ENCODE measurements around the gene TTC6. TPM values are rescaled to one million over a fixed set of nuclear protein-coding genes. Genes with fewer than 3 reads are reported as not detected.

Gene TTC6
- total RNA-seq, 4 donors from 2014 or later, result 0.34 to 1.8 (median 0.73) TPM

DNA sequence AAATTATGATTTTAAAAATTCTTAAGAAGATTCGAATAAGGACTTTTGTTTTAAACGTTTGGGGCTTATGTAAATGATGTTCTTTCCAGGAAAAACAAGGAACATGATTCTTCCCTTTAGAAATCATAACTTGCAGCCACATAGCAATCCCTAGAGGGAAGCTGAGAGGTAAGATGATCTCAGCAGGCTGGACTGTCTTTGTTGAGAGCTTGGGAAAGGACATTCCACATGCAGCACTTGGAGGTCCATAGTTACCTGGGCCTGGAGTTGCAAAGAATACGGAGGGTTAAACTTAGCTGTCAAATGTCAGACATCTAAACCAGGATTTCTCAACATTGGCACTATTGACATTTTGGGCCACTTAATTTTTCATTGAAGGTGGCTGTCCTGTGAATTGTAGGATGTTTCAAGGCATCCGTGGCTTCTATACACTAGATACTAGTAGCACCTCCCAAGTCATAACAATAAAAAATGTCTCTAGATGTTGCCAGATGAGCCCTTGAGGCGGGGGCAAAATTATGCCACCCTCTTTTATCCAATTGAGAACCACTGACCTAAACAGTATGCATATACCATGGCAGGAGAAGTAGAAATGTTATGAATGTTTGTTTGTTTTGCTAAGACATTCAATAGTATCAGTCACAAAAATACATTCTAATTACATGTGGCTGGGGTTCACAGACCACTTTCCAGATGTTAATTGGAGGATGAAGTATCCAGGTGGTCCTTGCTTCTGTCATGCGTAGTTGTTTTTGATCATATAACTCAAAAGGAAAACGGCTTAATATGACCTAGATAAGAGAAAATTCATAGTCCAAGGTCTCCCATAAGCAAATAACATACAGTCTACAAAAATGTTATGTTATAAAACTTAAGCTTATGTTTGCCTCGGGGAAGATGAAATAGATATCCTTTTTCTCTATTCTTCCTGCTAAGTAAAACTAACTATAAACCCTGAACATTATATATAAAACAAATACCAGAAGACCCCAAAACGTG lies 30.5 kb downstream of the TTC6 start:
- 68 to 72% methylated on average over 9 of the region's 9 CpGs for WGBS, 2 donors
- intact Hi-C loops (cut with DNase I; ENCODE audit: low total_unique reads), result no loop called here
- no peak for TF ChIP-seq POLR2A (IDR thresholded peaks at IDR 0.05)
- TF ChIP-seq, protein P1, sequence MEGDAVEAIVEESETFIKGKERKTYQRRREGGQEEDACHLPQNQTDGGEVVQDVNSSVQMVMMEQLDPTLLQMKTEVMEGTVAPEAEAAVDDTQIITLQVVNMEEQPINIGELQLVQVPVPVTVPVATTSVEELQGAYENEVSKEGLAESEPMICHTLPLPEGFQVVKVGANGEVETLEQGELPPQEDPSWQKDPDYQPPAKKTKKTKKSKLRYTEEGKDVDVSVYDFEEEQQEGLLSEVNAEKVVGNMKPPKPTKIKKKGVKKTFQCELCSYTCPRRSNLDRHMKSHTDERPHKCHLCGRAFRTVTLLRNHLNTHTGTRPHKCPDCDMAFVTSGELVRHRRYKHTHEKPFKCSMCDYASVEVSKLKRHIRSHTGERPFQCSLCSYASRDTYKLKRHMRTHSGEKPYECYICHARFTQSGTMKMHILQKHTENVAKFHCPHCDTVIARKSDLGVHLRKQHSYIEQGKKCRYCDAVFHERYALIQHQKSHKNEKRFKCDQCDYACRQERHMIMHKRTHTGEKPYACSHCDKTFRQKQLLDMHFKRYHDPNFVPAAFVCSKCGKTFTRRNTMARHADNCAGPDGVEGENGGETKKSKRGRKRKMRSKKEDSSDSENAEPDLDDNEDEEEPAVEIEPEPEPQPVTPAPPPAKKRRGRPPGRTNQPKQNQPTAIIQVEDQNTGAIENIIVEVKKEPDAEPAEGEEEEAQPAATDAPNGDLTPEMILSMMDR (IDR thresholded peaks at IDR 0.05), result no peak
- no peak overlapping the region for H3K4me3 ChIP-seq (ENCODE audit: low read depth, poor library complexity, severe bottlenecking)
- DNase-seq (ENCODE audit: low spot score in 2 of 2), result no peak

DNA sequence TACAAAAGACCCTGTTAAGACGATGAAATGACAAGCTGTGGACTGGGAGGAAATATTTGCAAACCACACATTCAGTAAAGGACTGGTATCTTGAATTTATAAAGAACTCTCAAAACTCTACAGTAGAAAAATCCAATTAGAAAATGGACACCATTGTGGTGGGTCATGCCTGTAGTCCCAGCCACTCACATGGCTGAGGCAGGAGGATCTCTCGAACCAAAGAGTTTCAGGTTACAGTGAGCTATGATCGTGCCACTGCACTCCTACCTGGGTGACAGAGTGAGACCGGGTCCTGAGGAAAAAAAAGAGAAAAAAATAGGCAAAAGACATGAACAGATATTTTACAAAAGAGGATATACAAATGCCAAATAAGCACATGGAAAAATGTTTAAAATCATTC lies 41.9 kb downstream of the TTC6 start:
- WGBS, 2 donors, result 48 to 50% methylated on average over 4 of the region's 4 CpGs
- DNase-seq (ENCODE audit: low spot score in 2 of 2), result no peak

DNA sequence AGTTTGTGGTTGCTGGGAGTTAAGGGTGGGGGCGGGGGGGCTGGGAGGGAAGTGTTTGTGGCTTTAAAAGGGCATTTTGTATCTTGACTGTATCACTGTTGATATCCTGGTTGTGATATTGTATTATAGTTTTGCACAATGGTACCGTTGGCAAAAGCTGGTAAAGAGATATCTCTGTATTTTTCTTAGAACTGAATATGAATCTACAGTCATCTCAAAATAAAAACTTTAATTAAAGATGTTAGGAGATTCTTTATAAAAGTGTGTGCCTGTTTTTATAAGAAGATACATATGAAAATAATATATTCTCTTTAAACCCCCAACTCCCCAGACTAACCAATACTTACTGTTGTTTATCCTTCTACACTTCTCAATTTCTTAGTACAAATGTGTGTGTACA lies 43.2 kb downstream of the TTC6 start:
- intact Hi-C loops (cut with DNase I; ENCODE audit: low total_unique reads), result no loop called here
- no peak for DNase-seq (ENCODE audit: low spot score in 2 of 2)
- TF ChIP-seq, protein P1 (IDR thresholded peaks at IDR 0.05), result no peak
- TF ChIP-seq POLR2A (IDR thresholded peaks at IDR 0.05), result no peak
- no peak overlapping the region for H3K4me3 ChIP-seq (ENCODE audit: low read depth, poor library complexity, severe bottlenecking)
- 83 to 87% methylated on average over 2 of the region's 2 CpGs for WGBS, 2 donors

More for the DNA sequence above, 41.9 kb downstream of the TTC6 start:
- TF ChIP-seq, protein P1 (IDR thresholded peaks at IDR 0.05), result no peak
- TF ChIP-seq POLR2A (IDR thresholded peaks at IDR 0.05), result no peak
- H3K4me3 ChIP-seq (ENCODE audit: low read depth, poor library complexity, severe bottlenecking), result no peak overlapping the region
- intact Hi-C loops (cut with DNase I; ENCODE audit: low total_unique reads), result no loop called here

DNA sequence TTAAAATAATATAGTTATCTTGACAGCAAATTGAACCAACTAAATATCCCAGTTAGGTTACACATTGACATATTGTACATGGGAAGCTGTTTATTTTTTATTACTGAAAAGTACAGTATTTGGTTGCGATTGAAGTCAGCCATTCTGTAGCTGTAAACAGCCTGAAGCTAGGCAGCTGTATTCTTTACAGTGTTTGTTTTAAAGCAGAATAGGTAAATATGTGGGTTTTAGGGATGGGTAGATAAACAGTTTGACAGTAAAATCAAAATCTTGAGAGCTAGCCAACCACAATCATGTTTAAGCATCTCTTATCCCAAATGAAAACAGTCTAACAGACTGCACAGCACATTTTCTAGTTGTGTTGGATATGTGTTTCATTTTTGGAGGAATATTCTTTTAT lies 45.7 kb downstream of the TTC6 start:
- WGBS, 2 donors, result 70 to 76% methylated on average over 1 of the region's 1 CpG
- intact Hi-C loops (cut with DNase I; ENCODE audit: low total_unique reads), result no loop called here
- H3K4me3 ChIP-seq (ENCODE audit: low read depth, poor library complexity, severe bottlenecking), result no peak overlapping the region
- TF ChIP-seq, protein P1 (IDR thresholded peaks at IDR 0.05), result no peak
- no peak for TF ChIP-seq POLR2A (IDR thresholded peaks at IDR 0.05)
- no peak for DNase-seq (ENCODE audit: low spot score in 2 of 2)

DNA sequence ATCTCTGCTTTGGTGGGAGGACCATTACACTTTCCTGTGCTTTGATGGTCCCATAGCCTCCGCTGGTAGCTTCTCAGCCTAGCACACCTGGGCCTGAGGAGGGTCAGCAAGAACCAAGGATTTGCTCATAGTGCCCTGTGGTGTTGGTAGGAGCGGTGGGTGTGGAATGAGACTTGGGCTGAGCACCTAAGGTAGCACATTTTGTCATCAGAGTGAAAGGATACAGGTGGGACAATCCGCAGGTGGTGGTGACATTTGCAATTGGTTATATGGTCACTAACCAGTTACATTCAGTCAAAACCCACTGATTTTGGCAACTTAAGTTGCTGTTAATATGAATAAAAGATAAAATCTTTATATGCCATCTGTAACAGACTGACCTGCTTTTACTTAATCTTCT lies 46.7 kb downstream of the TTC6 start:
- H3K4me3 ChIP-seq (ENCODE audit: low read depth, poor library complexity, severe bottlenecking), result no peak overlapping the region
- TF ChIP-seq, protein P1 (IDR thresholded peaks at IDR 0.05), result no peak
- TF ChIP-seq POLR2A (IDR thresholded peaks at IDR 0.05), result no peak
- DNase-seq (ENCODE audit: low spot score in 2 of 2), result no peak
- intact Hi-C loops (cut with DNase I; ENCODE audit: low total_unique reads), result no loop called here
- 85 to 86% methylated on average over 3 of the region's 3 CpGs for WGBS, 2 donors
